Stomach (tissue), 9 donors: ENCODE results near the gene NKPD1. TPM values are rescaled to one million over a fixed set of nuclear protein-coding genes. Genes with fewer than 3 reads are reported as not detected.

ENCODE experiments used
- DNase-seq, 2 donors: peaks; one replicate each; pipeline versions ENCODE4 v3.0.0 to v3.0.0-alpha.2; 2013 to 2019
- H3K27ac ChIP-seq, 5 donors: fragments of 200-600 bp in 4 of 5; sonication (generic) in 4 of 5; one replicate each; pipeline ENCODE4 v1.5.1; 2013 to 2019; ENCODE audit warnings: mild to moderate bottlenecking in 1 of 5, moderate library complexity in 1 of 5
- H3K27me3 ChIP-seq, 3 donors: fragments of 200-600 bp; sonication (generic); one replicate each; pipeline ENCODE4 v1.5.1; 2017 to 2019; ENCODE audit warnings: mixed run types in 1 of 3
- H3K36me3 ChIP-seq, 4 donors: fragments of 200-600 bp; sonication (generic); 1 replicate in 3 of 4; 2 replicates in 1 of 4; pipeline ENCODE4 v1.5.1; 2016 to 2019
- H3K4me1 ChIP-seq, 4 donors: fragments of 200-600 bp; sonication (generic); one replicate each; pipeline ENCODE4 v1.5.1; 2016 to 2019
- H3K4me3 ChIP-seq, 4 donors: fragments of 200-600 bp; sonication (generic) in 3 of 4; one replicate each; pipeline ENCODE4 v1.5.1; 2016 to 2019; ENCODE audit warnings: mild to moderate bottlenecking in 1 of 4
- H3K9me3 ChIP-seq, 4 donors: fragments of 200-600 bp; sonication (generic); one replicate each; pipeline ENCODE4 v1.5.1; 2016 to 2019
- EP300 ChIP-seq: sonication (generic); formaldehyde crosslinking; IDR thresholded peaks from one replicate; pipeline ENCODE4 v1.6.1; 2017; ENCODE audit warnings: antibody characterized with exemption
- POLR2A ChIP-seq, 4 donors: fragments of 450-650 bp; IDR thresholded peaks; one replicate each; pipeline ENCODE4 v1.6.1; 2016; ENCODE audit warnings: antibody characterized with exemption in 4 of 4, control low read depth in 2 of 4, mild to moderate bottlenecking in 1 of 4, moderate library complexity in 1 of 4
- POLR2AphosphoS5 ChIP-seq, 3 donors: sonication (generic); formaldehyde crosslinking; IDR thresholded peaks; one replicate each; pipeline ENCODE4 v1.6.1; 2016; ENCODE audit warnings: antibody characterized with exemption in 3 of 3
- WGBS, 5 donors: extraction: QIAGEN DNeasy Blood & Tissue Kit in 3 of 5; methylation state at CpG; one replicate each; pipeline versions ENCODE4 v1.1.5 to v1.1.7; 2013 to 2018; 5-methylcytosine and 5-hydroxymethylcytosine counted together
- intact Hi-C: fragments of 100-400 bp; cut with DNase I; formaldehyde crosslinking; loops from one replicate; pipeline ENCODE4 v1.15.1; 2023; ENCODE audit warnings: low total_unique reads
- polyA plus RNA-seq, 3 donors: library from polyadenylated mRNA; stranded (reverse); fragments of 200-250 nt; gene quantifications; one replicate each; pipeline ENCODE4 v1.2.3, GENCODE V29; 2013
- total RNA-seq, 5 donors: library from RNA; depleted of rRNA; stranded (reverse); fragments of >200 nt; gene quantifications; one replicate each; pipeline versions ENCODE4 v1.1.0 to v1.2.3, GENCODE V29; 2014 to 2016
- TF ChIP-seq, protein P1 (sequence below), 7 experiments: fragments of 450-650 bp in 4 of 7; fragments of 200-600 bp in 3 of 7; sonication (generic) in 3 of 7; IDR thresholded peaks; one replicate each; pipeline ENCODE4 v1.5.1; 2016 to 2019; ENCODE audit warnings: antibody characterized with exemption in 7 of 7, control low read depth in 2 of 7, mild to moderate bottlenecking in 1 of 7
- donor health status: healthy with polysubstance abuse.
- donor health status: Bipolar disorder and iron deficiency.
- donor health status: healthy.

NKPD1 gene
- total and polyA plus RNA-seq, 8 donors = 0.20 TPM; not detected in 7

DNA sequence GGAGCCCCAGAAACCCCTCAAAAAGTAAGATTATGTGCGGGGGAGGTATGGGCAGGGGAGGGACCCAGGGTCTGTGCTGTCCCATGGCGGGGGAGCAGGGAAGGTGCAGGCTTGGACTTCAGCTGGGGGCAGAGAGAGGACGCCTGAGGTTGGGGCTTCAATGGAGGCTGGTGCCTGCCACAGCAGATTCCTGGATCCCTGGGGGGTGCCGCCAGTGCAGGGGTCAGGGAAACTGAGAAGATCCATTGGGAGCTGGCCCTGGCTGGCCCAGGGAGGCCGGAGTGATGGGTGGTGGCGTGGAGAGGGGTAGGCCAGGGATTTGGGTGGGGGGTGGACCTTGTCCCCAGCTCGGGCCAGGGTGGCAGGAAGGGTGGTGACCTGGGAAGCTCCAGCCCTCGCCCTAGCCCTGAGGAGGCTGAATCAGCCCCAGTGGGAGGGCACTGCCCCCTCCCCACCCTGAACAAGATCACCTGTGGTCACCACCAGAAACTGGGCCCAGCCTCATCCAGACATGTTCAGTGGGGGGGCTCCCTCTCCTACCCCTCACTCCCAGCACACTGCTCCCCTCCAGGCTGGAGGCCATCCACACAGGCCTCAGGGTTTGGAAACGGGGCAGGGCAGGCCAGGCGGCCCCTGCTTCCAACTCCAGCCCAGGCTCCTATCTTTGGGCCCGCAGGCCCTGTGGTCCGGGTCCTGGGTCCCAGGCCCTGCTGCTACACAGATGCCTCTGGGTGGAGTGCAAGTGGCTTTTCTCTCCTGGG, 1.4 kb downstream of the NKPD1 start:
- intact Hi-C loops = no loop called here
- no peaks in the 10 kb centered on the region for H3K36me3 ChIP-seq
- DNase-seq = no peak
- no peak overlapping the region for H3K27ac ChIP-seq
- H3K4me1 ChIP-seq = peaks cover 7 to 31% (median 25%) of the 10 kb centered on the region in 4 donors
- no peaks in the 10 kb centered on the region for H3K9me3 ChIP-seq
- H3K4me3 ChIP-seq = no peak overlapping the region
- 81 to 92% (median 85%) methylated on average over 11 to 12 of the region's 12 CpGs for WGBS, 5 donors
- TF ChIP-seq POLR2AphosphoS5 (IDR thresholded peaks at IDR 0.05) = no peak
- no peak for TF ChIP-seq POLR2A (IDR thresholded peaks at IDR 0.05)
- TF ChIP-seq, protein P1, sequence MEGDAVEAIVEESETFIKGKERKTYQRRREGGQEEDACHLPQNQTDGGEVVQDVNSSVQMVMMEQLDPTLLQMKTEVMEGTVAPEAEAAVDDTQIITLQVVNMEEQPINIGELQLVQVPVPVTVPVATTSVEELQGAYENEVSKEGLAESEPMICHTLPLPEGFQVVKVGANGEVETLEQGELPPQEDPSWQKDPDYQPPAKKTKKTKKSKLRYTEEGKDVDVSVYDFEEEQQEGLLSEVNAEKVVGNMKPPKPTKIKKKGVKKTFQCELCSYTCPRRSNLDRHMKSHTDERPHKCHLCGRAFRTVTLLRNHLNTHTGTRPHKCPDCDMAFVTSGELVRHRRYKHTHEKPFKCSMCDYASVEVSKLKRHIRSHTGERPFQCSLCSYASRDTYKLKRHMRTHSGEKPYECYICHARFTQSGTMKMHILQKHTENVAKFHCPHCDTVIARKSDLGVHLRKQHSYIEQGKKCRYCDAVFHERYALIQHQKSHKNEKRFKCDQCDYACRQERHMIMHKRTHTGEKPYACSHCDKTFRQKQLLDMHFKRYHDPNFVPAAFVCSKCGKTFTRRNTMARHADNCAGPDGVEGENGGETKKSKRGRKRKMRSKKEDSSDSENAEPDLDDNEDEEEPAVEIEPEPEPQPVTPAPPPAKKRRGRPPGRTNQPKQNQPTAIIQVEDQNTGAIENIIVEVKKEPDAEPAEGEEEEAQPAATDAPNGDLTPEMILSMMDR (IDR thresholded peaks at IDR 0.05) = no peak
- no peak for TF ChIP-seq EP300
- peaks cover 0 to 62% (median 31%) of the 10 kb centered on the region in 3 donors for H3K27me3 ChIP-seq

DNA sequence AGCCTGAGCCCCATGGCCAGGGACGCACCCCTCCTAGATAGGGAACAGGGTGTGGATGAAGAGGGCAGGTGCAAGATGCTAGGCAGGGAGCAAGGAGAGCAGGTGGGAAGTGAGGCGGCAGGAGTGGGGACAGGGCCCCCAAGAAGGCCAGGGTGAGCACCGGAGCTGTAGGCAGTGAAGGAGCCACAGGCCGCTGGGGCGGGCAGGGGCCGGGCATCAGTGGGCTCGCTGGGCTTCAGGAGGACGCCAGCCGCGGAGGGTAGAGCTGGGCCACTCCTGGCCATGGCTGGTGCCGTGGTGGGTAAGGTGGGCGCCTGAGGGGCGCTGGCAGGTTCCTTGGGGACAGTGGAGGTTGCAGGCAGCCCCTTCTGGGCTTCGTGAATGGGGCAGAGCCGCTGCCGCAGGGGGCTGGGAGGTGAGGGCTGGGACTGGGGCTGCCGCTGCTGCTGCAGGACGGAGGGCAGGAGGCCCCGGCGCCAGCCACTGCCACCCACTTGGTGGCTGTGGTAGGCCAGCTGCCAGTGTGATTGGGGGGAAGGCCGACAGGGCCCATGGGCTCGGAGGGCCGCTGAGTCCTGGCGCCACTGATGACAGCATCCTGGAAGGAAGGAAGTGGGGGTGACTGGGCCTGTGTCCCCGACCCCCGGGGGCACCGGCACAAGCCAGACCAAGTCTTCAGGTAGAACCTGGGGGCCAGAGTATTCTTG, 2.1 kb downstream of the NKPD1 start:
- Histone ChIP-seq H3K4me3 (no peak overlapping the region), H3K9me3 (no peaks in the 10 kb centered on the region), H3K27me3 (peaks cover 0 to 70% (median 33%) of the 10 kb centered on the region in 3 donors), H3K27ac (no peak overlapping the region), H3K36me3 (no peaks in the 10 kb centered on the region), H3K4me1 (peaks cover 13 to 34% (median 27%) of the 10 kb centered on the region in 4 donors)
- DNase-seq = no peak
- intact Hi-C loops = no loop called here
- WGBS, 5 donors = 80 to 84% (median 81%) methylated on average over 23 to 27 of the region's 27 CpGs
- TF ChIP-seq EP300 (no peak), POLR2AphosphoS5 (IDR thresholded peaks at IDR 0.05) (no peak), POLR2A (IDR thresholded peaks at IDR 0.05) (no peak)
- TF ChIP-seq, protein P1 (IDR thresholded peaks at IDR 0.05) = no peak

DNA sequence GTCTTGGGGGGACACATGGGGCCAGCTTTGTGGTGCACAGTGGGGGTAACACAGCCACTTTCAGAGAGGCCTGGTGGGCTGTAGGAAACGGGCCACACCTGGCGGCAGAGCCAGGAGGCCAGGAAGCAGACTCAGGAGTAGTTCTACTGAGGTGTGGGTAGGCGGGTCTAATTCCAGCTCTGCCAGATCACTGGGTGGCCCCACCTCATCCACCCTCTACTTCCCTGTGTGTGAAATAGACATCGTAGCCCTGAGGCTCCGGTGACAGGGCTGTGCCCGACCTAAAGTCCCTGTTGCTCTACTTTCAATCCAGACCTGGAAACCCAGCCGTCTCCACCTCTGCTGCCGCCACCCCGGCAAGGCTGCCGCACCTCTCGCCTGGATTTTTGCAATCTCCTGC, 4.0 kb downstream of the NKPD1 start:
- H3K27me3 ChIP-seq = peaks cover 0 to 79% (median 50%) of the 10 kb centered on the region in 3 donors
- DNase-seq = peak; percentile 36 to 76

More for the DNA sequence above, 4.0 kb downstream of the NKPD1 start:
- intact Hi-C loops = no loop called here
- no peak for TF ChIP-seq POLR2A (IDR thresholded peaks at IDR 0.05)
- TF ChIP-seq, protein P1 (IDR thresholded peaks at IDR 0.05) = no peak
- TF ChIP-seq POLR2AphosphoS5 (IDR thresholded peaks at IDR 0.05) = no peak
- TF ChIP-seq EP300 = no peak
- Histone ChIP-seq H3K4me1 (peaks cover 30 to 44% (median 43%) of the 10 kb centered on the region in 4 donors), H3K4me3 (no peak overlapping the region), H3K36me3 (no peaks in the 10 kb centered on the region), H3K9me3 (peaks cover 0 to 4% (median 0%) of the 10 kb centered on the region in 4 donors), H3K27ac (no peak overlapping the region)
- 47 to 57% (median 50%) methylated on average over 9 to 11 of the region's 11 CpGs for WGBS, 5 donors
